Retinal pigment epithelial cell (primary cell): ENCODE measurements around the gene FCRL2.

Experiments used
- DNase-seq: peaks from one replicate; pipeline ENCODE4 v3.0.0-alpha.2; 2010; ENCODE audit warnings: low read depth
- H3K4me3 ChIP-seq: 2 replicates; pipeline ENCODE4 v1.5.1; 2011; ENCODE audit warnings: mild to moderate bottlenecking, low read length, control low read depth, moderate library complexity
- CTCF ChIP-seq: conservative IDR thresholded peaks from 2 replicates; pipeline ENCODE4 v1.5.1; 2011; ENCODE audit warnings: low read depth, low read length, control low read depth, inconsistent platforms

The FCRL2 gene

GRCh38 chr1:157776971-157777391 is at the start of gene FCRL2:
Gene FCRL2 (minus strand): TSS chr1:157777132. CDS start chr1:157777073, 59 bp downstream.
- H3K4me3 ChIP-seq, result no peak within 1 kb of the TSS
- no peak for TF ChIP-seq CTCF
- no peak for DNase-seq

- H3K4me3 ChIP-seq, result no peak overlapping the region
- no peak for DNase-seq
- TF ChIP-seq CTCF, result no peak
Measured at GRCh38 chr1:157820299-157820698, 43.4 kb upstream of the FCRL2 start.

- H3K4me3 ChIP-seq, result no peak within 1 kb of the TSS
Measured at GRCh38 chr1:157819896-157820295, 43.0 kb upstream of the FCRL2 start, which contains the start of gene FCRL1. Gene FCRL1 (minus strand): TSS chr1:157820120. CDS start chr1:157820037, 83 bp downstream.

DNA sequence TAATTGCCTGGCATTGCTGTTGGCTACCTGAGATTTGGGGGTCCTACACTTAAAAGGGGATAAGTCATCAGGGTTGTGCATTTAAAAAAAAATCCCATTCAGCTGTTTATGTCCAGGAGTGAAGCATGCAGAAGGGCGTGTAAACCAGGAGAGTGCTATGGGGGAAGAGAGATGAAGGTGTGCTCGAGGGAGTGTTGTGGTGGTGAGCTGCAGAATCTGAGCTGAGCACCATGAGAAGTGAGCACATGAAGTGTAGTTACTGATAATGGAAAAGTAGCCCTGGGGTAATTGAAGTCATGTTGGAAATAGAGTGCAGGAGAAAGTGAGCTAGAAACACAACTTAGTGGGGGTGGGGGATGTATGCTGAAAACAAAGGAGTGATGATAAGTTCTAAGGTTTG is 42.3 kb upstream of the FCRL2 start:
- DNase-seq, result no peak
- H3K4me3 ChIP-seq, result no peak overlapping the region
- no peak for TF ChIP-seq CTCF

More at GRCh38 chr1:157819896-157820295, 43.0 kb upstream of the FCRL2 start, which contains the start of gene FCRL1:
- TF ChIP-seq CTCF, result no peak
- no peak for DNase-seq

DNA sequence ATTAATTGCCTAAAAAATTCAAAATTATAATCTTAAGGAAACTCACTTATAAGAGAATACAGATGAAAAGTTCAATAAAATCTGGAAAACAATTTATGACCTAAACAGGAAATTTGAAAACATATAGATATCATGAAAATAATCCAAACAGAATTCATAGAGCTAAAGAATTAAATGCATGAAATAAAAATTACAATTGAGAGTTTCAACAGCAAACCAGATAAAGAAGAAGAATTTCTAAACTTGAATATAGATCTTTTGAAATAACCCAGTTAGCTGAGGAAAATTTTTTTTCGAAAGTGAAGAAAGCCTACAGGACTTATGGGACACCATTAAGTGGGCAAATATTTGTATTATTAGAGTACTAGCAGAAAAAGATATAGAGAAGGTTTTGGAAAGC is 36.3 kb upstream of the FCRL2 start:
- no peak overlapping the region for H3K4me3 ChIP-seq
- TF ChIP-seq CTCF, result no peak
- DNase-seq, result no peak

DNA sequence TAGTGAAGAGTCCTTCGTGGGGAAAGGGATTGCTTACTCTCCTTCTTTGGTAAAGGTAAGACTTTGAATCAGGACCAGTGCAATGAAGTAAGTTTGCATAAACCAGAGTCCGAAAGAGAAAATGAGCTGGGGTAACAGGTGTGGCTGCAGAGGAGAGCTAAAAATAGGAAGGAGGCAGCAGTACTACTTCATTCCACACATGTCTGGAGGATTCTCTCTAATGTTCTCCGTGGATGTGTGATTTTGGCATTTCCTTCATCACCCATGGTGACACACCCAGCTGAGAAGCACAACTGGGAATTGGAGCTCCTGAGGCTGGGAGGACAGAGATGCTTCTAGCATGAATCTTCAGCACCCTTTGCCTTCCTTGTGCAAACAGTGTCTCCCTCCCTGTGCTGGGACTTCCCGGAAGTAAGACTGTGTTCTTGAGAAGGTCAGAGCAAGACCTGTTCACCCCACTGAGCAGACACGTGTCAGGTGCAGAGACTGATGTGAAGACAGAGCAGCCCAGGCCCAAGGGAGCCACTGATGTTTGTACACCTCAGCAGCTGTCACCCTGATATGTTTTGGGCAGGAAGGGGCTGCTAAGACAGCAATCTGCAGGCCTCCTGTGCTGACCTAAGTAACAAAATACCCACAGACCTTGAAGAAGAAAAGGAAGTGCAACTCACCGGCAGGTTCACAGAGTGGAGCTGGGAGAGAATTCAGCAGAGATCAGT is 29.7 kb upstream of the FCRL2 start:
- no peak overlapping the region for H3K4me3 ChIP-seq
- no peak for DNase-seq
- TF ChIP-seq CTCF, result no peak

- TF ChIP-seq CTCF, result no peak
- no peak for DNase-seq
- H3K4me3 ChIP-seq, result no peak overlapping the region
Measured at GRCh38 chr1:157803851-157804250, 26.9 kb upstream of the FCRL2 start.
